Adipose tissue (tissue), 3 donors: ENCODE measurements around the gene RASIP1. TPM values are rescaled to one million over a fixed set of nuclear protein-coding genes. Genes with fewer than 3 reads are reported as not detected.

Source experiments
- H3K27ac ChIP-seq: one replicate; pipeline ENCODE4 v1.5.1; 2013; ENCODE audit warnings: low read depth, low read length
- WGBS, 3 donors: extraction: QIAGEN DNeasy Blood & Tissue Kit; methylation state at CpG; one replicate each; pipeline ENCODE4 v1.1.7; 2013; 5-methylcytosine and 5-hydroxymethylcytosine counted together
- polyA plus RNA-seq, 3 donors: library from polyadenylated mRNA; stranded (reverse); fragments of 200-250 nt; gene quantifications; one replicate each; pipeline ENCODE4 v1.2.3, GENCODE V29; 2013
- donor health status: healthy with polysubstance abuse.
- donor health status: Bipolar disorder and iron deficiency.
- donor health status: healthy.

RASIP1 gene
- polyA plus RNA-seq, 3 donors: 8.9 to 58.3 (median 34.8) TPM

DNA sequence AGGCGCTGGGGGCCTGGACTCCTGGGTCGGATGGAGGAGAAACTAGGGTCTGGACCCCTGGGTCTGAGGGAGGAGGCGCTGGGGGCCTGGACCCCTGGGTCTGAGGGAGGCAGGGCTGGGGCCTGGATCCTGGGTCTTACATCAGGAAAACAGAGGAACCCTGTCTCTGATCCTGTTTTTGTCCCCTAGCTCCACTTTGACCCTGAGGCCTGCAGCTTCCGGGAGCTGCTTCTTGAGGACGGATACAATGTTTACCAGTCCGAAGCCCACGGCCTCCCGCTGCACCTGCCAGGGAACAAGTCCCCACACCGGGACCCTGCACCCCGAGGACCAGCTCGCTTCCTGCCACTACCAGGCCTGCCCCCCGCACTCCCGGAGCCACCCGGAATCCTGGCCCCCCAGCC is 17.3 kb upstream of the RASIP1 start:
- H3K27ac ChIP-seq: no peak overlapping the region
- WGBS, 3 donors: 88 to 93% (median 93%) methylated on average over 14 of the region's 14 CpGs

- no peak overlapping the region for H3K27ac ChIP-seq
- 89 to 91% (median 91%) methylated on average over 11 to 12 of the region's 12 CpGs for WGBS, 3 donors
Observed at GRCh38 chr19:48757089-48757675, 16.8 kb upstream of the RASIP1 start.

DNA sequence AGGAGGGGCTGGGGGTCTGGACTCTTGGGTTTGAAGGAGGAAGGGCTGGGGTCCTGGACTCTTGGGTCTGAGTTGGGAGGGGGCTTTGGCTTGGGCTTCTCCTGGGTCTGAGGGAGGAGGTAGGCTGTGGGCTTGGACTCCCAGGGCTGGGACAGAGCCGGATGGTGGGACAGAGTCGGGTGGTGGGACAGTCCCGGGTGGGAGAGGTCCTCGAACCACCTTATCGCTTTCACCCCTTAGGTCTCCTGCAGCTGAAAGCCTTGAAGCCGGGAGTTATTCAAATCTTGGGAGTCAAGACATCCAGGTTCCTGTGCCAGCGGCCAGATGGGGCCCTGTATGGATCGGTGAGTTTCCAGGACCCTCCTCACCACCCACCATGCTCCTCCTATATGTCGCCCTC is 16.3 kb upstream of the RASIP1 start:
- no peak overlapping the region for H3K27ac ChIP-seq
- WGBS, 3 donors: 88 to 92% (median 88%) methylated on average over 9 of the region's 9 CpGs

- WGBS, 3 donors: 85 to 92% (median 91%) methylated on average over 11 of the region's 11 CpGs
Observed at GRCh38 chr19:48756212-48756611, 15.8 kb upstream of the RASIP1 start.

DNA sequence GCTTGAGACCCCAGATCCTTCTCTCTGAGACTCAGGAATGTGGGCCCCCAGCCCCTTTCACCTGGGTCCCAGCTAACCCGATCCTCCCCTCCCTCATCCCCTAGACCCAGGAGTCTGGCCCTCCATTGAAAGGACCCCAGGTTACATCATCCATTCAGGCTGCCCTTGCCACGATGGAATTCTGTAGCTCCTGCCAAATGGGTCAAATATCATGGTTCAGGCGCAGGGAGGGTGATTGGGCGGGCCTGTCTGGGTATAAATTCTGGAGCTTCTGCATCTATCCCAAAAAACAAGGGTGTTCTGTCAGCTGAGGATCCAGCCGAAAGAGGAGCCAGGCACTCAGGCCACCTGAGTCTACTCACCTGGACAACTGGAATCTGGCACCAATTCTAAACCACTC is 15.4 kb upstream of the RASIP1 start:
- no peak overlapping the region for H3K27ac ChIP-seq
- WGBS, 3 donors: 63 to 77% (median 67%) methylated on average over 5 of the region's 5 CpGs

More at GRCh38 chr19:48756212-48756611, 15.8 kb upstream of the RASIP1 start:
- H3K27ac ChIP-seq: no peak overlapping the region

GRCh38 chr19:48755084-48755641 is 14.8 kb upstream of the RASIP1 start, which contains the start of gene FGF21:
FGF21 (plus strand) TSS chr19:48755524; CDS start chr19:48756237, 713 bp downstream.
- 80 to 86% (median 84%) methylated on average over 4 of the region's 4 CpGs for WGBS, 3 donors
- H3K27ac ChIP-seq: no peak within 1 kb of the TSS

GRCh38 chr19:48752496-48753365 is 12.3 kb upstream of the RASIP1 start, which contains the start of gene FUT1:
FUT1 (minus strand) TSS chr19:48752641; CDS start chr19:48751281, 1,360 bp downstream.
- 2 to 5% (median 3%) methylated on average over 52 to 72 of the region's 73 CpGs for WGBS, 3 donors
- H3K27ac ChIP-seq: no peak within 1 kb of the TSS

DNA sequence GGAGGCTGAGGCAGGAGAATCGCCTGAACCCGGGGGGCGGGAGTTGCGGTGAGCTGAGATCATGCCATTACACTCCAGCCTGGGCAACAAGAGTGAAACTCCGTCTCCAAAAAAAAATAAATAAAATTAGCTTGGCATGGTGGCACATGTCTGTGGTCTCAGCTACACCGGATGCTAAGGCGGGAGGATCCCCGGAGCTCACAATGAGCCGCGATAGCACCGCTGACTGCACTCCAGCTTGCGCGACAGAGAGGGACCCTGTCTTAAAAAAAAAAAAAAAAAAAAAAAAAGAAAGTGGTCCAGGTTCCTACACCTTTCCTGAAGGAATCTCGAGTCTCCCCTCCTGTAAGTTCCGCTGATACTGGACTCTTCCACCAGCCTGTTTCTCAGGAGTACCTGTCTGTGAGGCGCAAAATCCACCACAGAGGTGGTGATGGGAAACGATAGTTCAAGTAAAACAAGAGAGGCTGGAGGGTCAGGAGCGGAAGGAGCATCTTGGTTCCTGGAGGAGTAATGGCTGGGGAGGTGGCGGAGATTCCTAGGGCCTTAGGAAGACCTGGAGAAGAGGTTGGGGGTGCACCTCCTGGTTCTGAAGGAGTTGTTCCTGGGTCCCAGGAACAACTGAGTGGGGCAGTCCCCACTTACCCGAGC is 11.6 kb upstream of the RASIP1 start:
- no peak overlapping the region for H3K27ac ChIP-seq
- 14 to 22% (median 19%) methylated on average over 20 of the region's 20 CpGs for WGBS, 3 donors

- 53 to 79% (median 75%) methylated on average over 29 of the region's 29 CpGs for WGBS, 3 donors
- H3K27ac ChIP-seq: no peak overlapping the region
Observed at GRCh38 chr19:48750771-48751504, 10.5 kb upstream of the RASIP1 start.

- H3K27ac ChIP-seq: no peak overlapping the region
- 73 to 94% (median 86%) methylated on average over 29 to 31 of the region's 31 CpGs for WGBS, 3 donors
Observed at GRCh38 chr19:48750351-48750750, 9.9 kb upstream of the RASIP1 start.

DNA sequence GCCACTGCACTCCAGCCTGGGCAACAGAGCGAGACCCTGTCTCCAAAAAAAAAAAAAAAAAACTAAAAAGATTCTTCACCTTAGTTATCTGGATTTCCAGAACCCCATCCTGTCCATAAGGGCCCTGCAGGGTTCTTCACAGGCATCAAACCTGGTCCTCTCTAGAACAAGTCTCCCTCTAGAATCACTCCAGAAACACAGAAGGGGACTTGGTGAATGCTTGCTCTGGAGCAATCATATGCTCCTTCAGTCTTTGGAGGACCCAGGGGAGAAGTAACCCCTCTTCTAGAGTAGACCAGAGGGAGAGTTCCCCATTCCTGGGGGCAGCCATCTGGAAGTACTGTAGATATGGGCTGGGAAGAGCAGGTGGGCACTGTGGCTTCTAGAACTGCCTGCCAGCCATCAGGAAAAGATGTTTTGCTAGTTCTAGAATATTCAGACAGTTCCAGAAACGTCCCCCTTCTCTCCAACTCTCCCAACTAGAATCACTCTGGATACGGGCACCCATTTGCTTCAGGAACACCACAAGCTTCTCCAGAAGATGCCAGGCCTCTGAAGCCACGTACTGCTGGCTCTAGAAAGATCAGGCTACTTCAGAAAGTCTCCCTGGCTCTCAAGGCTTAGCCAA is 9.3 kb upstream of the RASIP1 start:
- WGBS, 3 donors: 55 to 88% (median 65%) methylated on average over 4 of the region's 4 CpGs

DNA sequence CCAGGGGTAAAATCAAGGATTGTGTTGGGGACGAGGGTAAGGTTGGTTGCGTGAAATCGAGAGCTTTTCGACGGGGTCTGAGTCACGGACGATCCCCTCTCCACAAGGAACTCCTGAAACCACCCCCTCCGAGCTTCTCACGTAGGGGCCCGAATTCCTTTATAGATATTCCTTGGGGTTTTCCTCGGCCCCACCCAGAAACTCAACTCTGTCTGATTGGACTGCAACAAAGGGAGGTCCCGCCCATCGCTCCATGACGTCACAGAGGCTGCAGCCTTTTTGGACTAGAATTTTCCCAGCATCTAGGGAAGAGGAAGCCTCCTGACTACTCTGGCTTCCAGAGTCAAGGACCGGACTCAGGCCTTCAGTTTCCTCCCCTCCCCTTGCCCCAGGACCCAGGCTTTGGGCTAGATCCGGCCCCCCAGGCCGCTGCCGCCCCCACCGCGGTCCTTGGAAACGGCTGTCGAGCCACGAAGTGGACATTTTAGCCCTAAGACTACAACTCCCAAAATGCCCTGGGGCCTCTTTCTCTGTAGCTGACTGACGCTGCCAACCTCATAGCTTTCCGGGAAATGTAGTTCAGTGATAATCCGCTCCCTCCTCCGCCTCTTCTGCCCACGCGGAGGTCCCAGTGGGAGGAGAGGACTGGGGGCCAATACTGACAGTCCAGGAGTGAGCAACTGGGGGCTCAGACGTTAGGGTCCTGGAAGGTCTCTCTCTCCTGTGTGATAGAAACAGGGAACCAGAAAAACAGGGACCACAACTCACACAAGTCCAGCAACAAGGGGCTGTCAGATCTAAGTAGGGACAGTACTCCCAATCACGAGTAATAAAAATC is 6.5 kb upstream of the RASIP1 start, which contains the start of gene IZUMO1:
TSS of gene IZUMO1 (minus strand) at position 172 of the 838 bp plus-strand sequence. CDS start 1,050 bp downstream, outside the sequence.
- no peak within 1 kb of the TSS for H3K27ac ChIP-seq
- 9 to 19% (median 10%) methylated on average over 31 of the region's 31 CpGs for WGBS, 3 donors

More for the DNA sequence above, 9.3 kb upstream of the RASIP1 start:
- no peak overlapping the region for H3K27ac ChIP-seq

DNA sequence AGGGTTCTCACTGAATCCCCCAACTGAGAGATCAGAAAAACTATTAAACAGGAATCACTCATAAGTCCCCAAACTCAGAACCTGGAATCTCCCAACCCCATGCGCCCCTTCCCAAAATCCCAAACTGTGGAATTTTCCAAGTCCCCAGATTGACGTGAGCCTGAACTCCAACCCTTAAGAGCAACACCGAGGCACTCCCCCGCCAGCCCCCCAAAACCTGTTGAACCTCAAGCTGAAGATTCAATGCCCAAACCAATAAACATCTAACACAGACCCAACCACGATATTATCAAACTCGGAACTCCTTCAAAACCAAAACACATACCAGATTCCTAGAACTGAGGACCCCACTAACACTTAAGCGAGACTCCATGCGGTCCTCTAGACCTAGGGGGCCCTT is 5.7 kb upstream of the RASIP1 start:
- H3K27ac ChIP-seq: no peak overlapping the region
- 77 to 83% (median 78%) methylated on average over 8 of the region's 8 CpGs for WGBS, 3 donors

GRCh38 chr19:48745208-48745995 is 5.0 kb upstream of the RASIP1 start:
- no peak overlapping the region for H3K27ac ChIP-seq
- 37 to 38% (median 38%) methylated on average over 33 of the region's 33 CpGs for WGBS, 3 donors

DNA sequence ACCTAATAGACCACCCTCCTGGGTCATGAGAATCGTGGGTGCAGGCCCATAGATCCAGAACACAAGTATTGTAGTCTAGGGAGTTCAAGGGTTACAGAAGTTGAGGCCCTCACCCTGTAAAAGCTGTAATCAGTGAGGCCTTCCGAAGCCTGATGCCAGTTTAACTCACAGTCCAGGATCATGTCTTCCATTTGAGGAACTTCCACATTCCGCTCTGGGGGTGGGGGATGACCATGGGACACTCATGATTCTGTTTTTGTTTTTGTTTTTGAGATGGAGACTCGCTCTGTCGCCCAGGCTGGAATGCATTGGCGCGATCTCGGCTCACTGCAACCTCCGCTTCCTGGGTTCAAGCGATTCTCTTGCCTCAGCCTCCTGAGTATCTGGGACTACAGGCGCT is 1.7 kb upstream of the RASIP1 start:
- 88 to 94% (median 92%) methylated on average over 11 of the region's 11 CpGs for WGBS, 3 donors
- H3K27ac ChIP-seq: peak overlapping the region; percentile 6
